ENCODE data around the gene MRPL12.

MRPL12 gene

DNA sequence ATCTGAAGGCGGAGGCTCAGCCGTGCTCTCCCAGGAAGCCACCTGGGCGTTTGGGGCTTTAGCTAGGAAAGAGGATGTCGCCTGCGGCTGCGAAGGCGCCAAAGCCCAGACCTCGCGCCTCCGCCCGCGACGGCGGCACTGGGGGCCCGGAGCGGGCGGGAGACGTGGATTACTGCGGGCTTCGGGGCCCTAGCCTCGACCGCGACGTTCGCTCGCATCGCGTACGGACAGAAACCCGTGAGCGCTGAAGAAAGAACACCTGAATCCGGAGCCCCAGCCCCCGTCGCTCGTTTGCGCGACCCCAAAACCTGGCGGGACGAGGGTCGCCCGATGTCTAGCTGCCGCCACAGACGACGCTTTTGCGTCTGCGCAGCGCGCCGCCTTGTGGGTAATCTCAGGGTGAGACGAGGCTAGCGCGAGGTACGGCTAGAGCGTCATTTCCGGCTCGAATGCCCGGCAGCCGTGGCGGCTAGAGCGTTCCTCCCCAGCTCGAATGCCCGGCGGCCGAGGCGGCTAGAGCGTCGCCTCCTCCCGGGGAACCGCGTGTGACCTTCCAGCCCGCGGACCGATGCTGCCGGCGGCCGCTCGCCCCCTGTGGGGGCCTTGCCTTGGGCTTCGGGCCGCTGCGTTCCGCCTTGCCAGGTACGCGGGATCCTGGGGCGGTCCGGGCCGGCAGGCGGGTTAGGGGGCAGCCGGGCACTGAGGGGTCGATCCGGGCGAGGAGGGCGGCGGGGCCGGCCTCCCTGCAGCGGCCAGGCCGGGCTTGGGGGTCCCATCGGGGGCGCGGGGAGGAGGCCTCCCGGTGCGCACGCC, at the start of gene MRPL12:
TSS of gene MRPL12 (plus strand) at position 434 of the 813 bp plus-strand sequence. CDS start at position 569, 135 bp downstream.
- peak; percentile 33 for DNase-seq (ENCODE audit: low read depth, low spot score)
- TF ChIP-seq, protein P1, sequence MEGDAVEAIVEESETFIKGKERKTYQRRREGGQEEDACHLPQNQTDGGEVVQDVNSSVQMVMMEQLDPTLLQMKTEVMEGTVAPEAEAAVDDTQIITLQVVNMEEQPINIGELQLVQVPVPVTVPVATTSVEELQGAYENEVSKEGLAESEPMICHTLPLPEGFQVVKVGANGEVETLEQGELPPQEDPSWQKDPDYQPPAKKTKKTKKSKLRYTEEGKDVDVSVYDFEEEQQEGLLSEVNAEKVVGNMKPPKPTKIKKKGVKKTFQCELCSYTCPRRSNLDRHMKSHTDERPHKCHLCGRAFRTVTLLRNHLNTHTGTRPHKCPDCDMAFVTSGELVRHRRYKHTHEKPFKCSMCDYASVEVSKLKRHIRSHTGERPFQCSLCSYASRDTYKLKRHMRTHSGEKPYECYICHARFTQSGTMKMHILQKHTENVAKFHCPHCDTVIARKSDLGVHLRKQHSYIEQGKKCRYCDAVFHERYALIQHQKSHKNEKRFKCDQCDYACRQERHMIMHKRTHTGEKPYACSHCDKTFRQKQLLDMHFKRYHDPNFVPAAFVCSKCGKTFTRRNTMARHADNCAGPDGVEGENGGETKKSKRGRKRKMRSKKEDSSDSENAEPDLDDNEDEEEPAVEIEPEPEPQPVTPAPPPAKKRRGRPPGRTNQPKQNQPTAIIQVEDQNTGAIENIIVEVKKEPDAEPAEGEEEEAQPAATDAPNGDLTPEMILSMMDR (IDR thresholded peaks at IDR 0.05; ENCODE audit: insufficient read depth, low read length, missing control alignments): peak; percentile 12
- POLR2A ChIA-PET: interaction anchor here (0.6 to 1.9 kb wide), 7 partner anchors 9 to 196 kb away, joined by 3 to 26 read pairs (median 4); partner anchors contain the start of genes ARL16, HGS and SLC25A10
- CTCF ChIA-PET: interaction anchor here (1.1 to 1.3 kb wide), 2 partner anchors 23 to 28 kb away, joined by 3 to 5 read pairs; no protein-coding TSS in a partner anchor
- peak within 1 kb of the TSS; percentile 86 for H3K4me3 ChIP-seq (ENCODE audit: low read depth, low read length)

DNA sequence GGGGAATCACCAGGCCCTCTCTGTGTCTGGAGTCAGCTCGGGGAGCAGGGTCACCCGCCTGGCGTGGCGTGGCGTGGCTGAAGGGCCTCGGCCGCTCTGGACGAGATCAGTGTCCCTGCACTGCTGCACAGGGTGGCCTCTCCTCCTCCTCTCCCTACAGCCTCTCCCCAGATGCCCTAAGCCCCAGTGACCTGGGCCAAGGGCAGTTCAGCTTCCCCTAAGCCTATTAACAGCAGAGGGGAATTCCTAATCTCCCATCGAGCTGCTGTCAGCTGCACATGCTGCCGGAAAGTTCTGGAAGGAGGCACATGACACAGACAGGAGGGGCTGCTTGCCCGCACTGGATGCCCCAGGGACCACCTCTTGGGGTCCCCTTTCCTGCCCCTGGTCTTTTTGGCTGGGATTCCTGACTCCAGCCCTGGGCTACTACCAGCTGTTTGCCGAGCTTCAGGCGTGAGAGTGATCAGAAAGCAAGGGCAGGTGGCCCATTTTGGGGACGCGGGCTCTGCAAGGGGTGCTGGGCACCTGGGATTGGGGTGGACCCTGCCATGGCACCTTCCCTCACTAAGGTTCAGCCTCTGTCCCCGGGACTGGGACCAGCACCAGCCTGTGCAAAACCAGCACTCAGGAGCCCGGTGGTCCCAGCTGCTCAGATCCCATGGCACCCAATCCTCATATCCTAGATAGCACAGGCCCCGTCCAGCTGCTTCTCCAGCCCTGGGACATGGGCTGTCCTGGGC, 47.6 kb upstream of the MRPL12 start:
- CTCF ChIA-PET: no interaction called here
- POLR2A ChIA-PET: interaction anchor here (1.4 kb wide), 1 partner anchor 9 kb away, joined by 4 read pairs; no protein-coding TSS in a partner anchor
- no peak for DNase-seq (ENCODE audit: low read depth, low spot score)
- H3K4me3 ChIP-seq (ENCODE audit: low read depth, low read length): no peak overlapping the region
- TF ChIP-seq, protein P1 (IDR thresholded peaks at IDR 0.05; ENCODE audit: insufficient read depth, low read length, missing control alignments): no peak

DNA sequence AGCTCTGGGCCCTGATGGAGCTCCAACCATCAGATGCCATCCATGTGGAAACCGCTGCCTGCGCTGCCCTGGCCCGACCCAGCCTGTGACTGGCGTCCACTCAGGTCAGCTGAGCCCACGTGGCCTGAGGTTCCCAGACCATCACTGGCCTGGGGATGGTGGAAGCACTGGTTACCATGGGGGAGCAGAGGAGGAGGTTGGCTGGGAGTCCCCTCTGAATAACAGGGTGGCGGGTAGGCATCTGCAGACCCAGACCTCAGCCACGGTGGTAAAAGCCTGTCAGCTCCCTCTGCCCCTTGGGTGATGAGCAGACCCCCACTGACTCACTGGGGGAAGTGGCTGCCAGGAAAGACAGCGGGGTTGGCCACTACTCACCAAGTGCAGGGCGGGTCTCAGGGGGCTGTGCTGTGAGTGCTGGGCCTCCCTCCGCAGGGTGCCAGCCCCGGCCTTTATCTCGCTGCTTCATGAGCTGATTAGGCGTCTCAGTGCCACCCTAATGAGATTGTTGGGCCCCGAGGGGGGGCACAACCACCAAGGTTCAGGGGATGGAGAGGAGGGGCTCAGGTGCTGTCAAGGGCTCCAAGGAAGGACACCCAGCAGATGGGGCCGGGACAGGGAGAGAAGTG, 46.9 kb upstream of the MRPL12 start, which contains the start of gene PDE6G:
TSS of gene PDE6G (minus strand) at position 425 of the 626 bp plus-strand sequence. CDS start 3,237 bp downstream, outside the sequence.
- H3K4me3 ChIP-seq (ENCODE audit: low read depth, low read length): no peak within 1 kb of the TSS
- TF ChIP-seq, protein P1 (IDR thresholded peaks at IDR 0.05; ENCODE audit: insufficient read depth, low read length, missing control alignments): no peak
- ChIA-PET CTCF (no interaction called here), POLR2A (interaction anchor here (0.6 to 1.5 kb wide), 3 partner anchors 9 to 14 kb away, joined by 3 to 7 read pairs (median 4); partner anchors contain the start of genes CCDC137 and OXLD1)
- DNase-seq (ENCODE audit: low read depth, low spot score): no peak

DNA sequence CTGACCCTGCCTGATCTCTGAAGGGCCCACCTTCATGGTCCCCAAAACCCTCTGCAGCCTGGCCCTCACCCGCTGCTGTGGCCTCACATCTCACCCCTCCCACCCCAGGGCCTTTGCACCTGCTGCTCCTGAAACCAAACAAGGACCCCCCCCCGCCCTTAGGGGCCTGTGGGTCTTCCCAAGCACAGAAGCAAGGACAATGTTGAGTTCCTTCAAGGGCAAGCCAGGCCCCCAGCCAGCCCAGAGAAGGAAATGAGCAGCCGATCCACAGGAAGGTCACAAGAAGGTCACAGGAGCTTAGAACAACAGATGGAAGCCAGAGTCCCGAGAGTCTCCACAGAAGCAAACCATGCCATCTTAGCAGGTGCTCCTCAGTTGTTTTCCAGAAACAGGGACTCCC, 46.3 kb upstream of the MRPL12 start:
- CTCF ChIA-PET: no interaction called here
- no peak overlapping the region for H3K4me3 ChIP-seq (ENCODE audit: low read depth, low read length)
- POLR2A ChIA-PET: interaction anchor here (0.6 to 1.5 kb wide), 2 partner anchors 10 to 15 kb away, joined by 3 to 7 read pairs; partner anchors contain the start of genes CCDC137 and OXLD1
- TF ChIP-seq, protein P1 (IDR thresholded peaks at IDR 0.05; ENCODE audit: insufficient read depth, low read length, missing control alignments): no peak
- DNase-seq (ENCODE audit: low read depth, low spot score): no peak

DNA sequence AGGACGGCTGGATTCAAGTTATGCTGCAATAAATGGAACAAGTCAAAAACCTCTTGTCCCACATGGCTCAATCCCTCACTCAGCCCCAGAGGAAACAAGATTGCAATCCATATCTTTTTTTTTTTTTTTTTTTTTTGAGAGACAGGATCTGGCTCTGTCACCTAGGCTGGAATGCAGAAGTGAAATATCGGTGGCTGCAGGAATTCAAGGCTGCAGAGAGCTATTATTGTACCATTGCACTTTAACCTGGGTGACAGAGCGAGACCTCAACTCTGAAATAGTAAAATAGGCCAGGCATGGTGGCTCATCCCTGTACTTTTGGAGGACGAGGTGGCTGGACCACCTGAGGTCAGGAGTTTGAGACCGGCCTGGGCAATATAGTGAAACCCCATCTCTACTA, 44.1 kb upstream of the MRPL12 start:
- DNase-seq (ENCODE audit: low read depth, low spot score): no peak
- POLR2A ChIA-PET: no interaction called here
- CTCF ChIA-PET: interaction anchor here (1.0 kb wide), 1 partner anchor 25 kb away, joined by 3 read pairs; the partner anchor contains the start of genes ARL16 and HGS
- no peak overlapping the region for H3K4me3 ChIP-seq (ENCODE audit: low read depth, low read length)
- TF ChIP-seq, protein P1 (IDR thresholded peaks at IDR 0.05; ENCODE audit: insufficient read depth, low read length, missing control alignments): no peak

All from AG04449 (cell line).